Fibroblast of lung (primary cell): ENCODE results near the gene KIF19. TPM values are rescaled to one million over a fixed set of nuclear protein-coding genes. Genes with fewer than 3 reads are reported as not detected.

Source experiments
- DNase-seq, 2 donors: peaks; one replicate each; pipeline versions ENCODE4 v3.0.0 to v3.0.0-alpha.2; 2010; ENCODE audit warnings: low read depth in 2 of 2
- H2AFZ ChIP-seq: 2 replicates; pipeline ENCODE4 v1.5.1; 2012; ENCODE audit warnings: low read length, control low read depth, inconsistent platforms
- H3K27ac ChIP-seq: 2 replicates; pipeline ENCODE4 v1.5.1; 2011; ENCODE audit warnings: low read length, control low read depth; ENCODE audit not compliant: insufficient read depth
- H3K27me3 ChIP-seq: 2 replicates; pipeline ENCODE4 v1.5.1; 2011; ENCODE audit warnings: mild to moderate bottlenecking, low read length; ENCODE audit not compliant: control insufficient read depth, insufficient read depth
- H3K36me3 ChIP-seq: 2 replicates; pipeline ENCODE4 v1.5.1; 2011; ENCODE audit warnings: low read length; ENCODE audit not compliant: control insufficient read depth, insufficient read depth
- H3K4me1 ChIP-seq: 2 replicates; pipeline ENCODE4 v1.5.1; 2011; ENCODE audit warnings: low read length; ENCODE audit not compliant: control insufficient read depth, insufficient read depth; ENCODE audit errors: extremely low read depth
- H3K4me2 ChIP-seq: 2 replicates; pipeline ENCODE4 v1.5.1; 2011; ENCODE audit warnings: low read length, control low read depth; ENCODE audit not compliant: insufficient read depth; ENCODE audit errors: extremely low read depth
- H3K4me3 ChIP-seq, 4 experiments: fragments of 200-600 bp in 1 of 4; sonication (generic) in 1 of 4; replicated peaks in 1 of 4; 2 replicates each; pipeline ENCODE4 v1.5.1; 2011 to 2016; ENCODE audit warnings: low read length in 4 of 4, low read depth in 3 of 4, mild to moderate bottlenecking in 3 of 4, control low read depth in 2 of 4, inconsistent platforms in 1 of 4, mixed read lengths in 1 of 4; ENCODE audit not compliant: insufficient read depth in 1 of 4; ENCODE audit errors: control extremely low read depth in 1 of 4
- H3K79me2 ChIP-seq: 2 replicates; pipeline ENCODE4 v1.5.1; 2012; ENCODE audit warnings: mild to moderate bottlenecking, low read length, inconsistent platforms; ENCODE audit not compliant: control insufficient read depth, insufficient read depth
- H3K9ac ChIP-seq: 2 replicates; pipeline ENCODE4 v1.5.1; 2011; ENCODE audit warnings: mild to moderate bottlenecking, low read length, control low read depth; ENCODE audit not compliant: insufficient read depth
- H3K9me3 ChIP-seq: 2 replicates; pipeline ENCODE4 v1.5.1; 2012; ENCODE audit warnings: low read depth, low read length; ENCODE audit not compliant: control insufficient read depth, insufficient read depth
- H4K20me1 ChIP-seq: 2 replicates; pipeline ENCODE4 v1.5.1; 2011; ENCODE audit warnings: low read length; ENCODE audit not compliant: control insufficient read depth, insufficient read depth; ENCODE audit errors: extremely low read depth
- EZH2 ChIP-seq: IDR thresholded peaks from 2 replicates; pipeline ENCODE4 v1.5.1; 2012; ENCODE audit warnings: low read length, control low read depth, mild to moderate bottlenecking; ENCODE audit errors: missing control alignments
- polyA plus RNA-seq, 2 donors: library from polyadenylated mRNA; depleted of rRNA in 1 of 2; stranded (reverse) in 1 of 2; unstranded in 1 of 2; fragments of >200 nt; gene quantifications; 2 replicates each; pipeline ENCODE4 v1.2.1, GENCODE V29; 2011 to 2012; ENCODE audit warnings: missing spikeins in 1 of 2
- total RNA-seq: library from RNA; depleted of rRNA; stranded (reverse); fragments of >200 nt; gene quantifications from 2 replicates; pipeline ENCODE4 v1.2.1, GENCODE V29; 2014
- TF ChIP-seq, protein P1 (sequence below), 2 donors: IDR thresholded peaks in 1 of 2; conservative IDR thresholded peaks in 1 of 2; 1 replicate in 1 of 2; 2 replicates in 1 of 2; pipeline ENCODE4 v1.5.1; 2011 to 2012; ENCODE audit warnings: low read length in 2 of 2, control low read depth in 1 of 2, inconsistent platforms in 1 of 2, low read depth in 1 of 2, mild to moderate bottlenecking in 1 of 2

The KIF19 gene
- total and polyA plus RNA-seq, 2 donors (not counting 1 experiment from before 2014, with no cell fraction given) = under 0.01 TPM; not detected in 1

- no peaks in the 10 kb centered on the region for H3K27me3 ChIP-seq
- no peaks in the 10 kb centered on the region for H3K79me2 ChIP-seq
- no peaks in the 10 kb centered on the region for H3K4me1 ChIP-seq
- H3K9ac ChIP-seq = no peak overlapping the region
- no peaks in the 10 kb centered on the region for H3K36me3 ChIP-seq
- H3K4me3 ChIP-seq = no peak overlapping the region
- no peak overlapping the region for H2AFZ ChIP-seq
- no peak overlapping the region for H3K4me2 ChIP-seq
- DNase-seq = no peak
- no peak overlapping the region for H3K27ac ChIP-seq
- H4K20me1 ChIP-seq = no peaks in the 10 kb centered on the region
- H3K9me3 ChIP-seq = no peaks in the 10 kb centered on the region
- no peak for TF ChIP-seq EZH2
- TF ChIP-seq, protein P1, sequence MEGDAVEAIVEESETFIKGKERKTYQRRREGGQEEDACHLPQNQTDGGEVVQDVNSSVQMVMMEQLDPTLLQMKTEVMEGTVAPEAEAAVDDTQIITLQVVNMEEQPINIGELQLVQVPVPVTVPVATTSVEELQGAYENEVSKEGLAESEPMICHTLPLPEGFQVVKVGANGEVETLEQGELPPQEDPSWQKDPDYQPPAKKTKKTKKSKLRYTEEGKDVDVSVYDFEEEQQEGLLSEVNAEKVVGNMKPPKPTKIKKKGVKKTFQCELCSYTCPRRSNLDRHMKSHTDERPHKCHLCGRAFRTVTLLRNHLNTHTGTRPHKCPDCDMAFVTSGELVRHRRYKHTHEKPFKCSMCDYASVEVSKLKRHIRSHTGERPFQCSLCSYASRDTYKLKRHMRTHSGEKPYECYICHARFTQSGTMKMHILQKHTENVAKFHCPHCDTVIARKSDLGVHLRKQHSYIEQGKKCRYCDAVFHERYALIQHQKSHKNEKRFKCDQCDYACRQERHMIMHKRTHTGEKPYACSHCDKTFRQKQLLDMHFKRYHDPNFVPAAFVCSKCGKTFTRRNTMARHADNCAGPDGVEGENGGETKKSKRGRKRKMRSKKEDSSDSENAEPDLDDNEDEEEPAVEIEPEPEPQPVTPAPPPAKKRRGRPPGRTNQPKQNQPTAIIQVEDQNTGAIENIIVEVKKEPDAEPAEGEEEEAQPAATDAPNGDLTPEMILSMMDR (conservative IDR thresholded peaks at IDR 0.05 in 1 of 2, IDR thresholded peaks at IDR 0.05 in 1 of 2; ENCODE audit: low read depth in 1 of 2, low read length in 2 of 2) = no peak
Measured at GRCh38 chr17:74335529-74336062, 9.6 kb downstream of the KIF19 start.

- H3K4me3 ChIP-seq = no peak overlapping the region
- no peaks in the 10 kb centered on the region for H4K20me1 ChIP-seq
- H3K27ac ChIP-seq = no peak overlapping the region
- H3K9me3 ChIP-seq = no peaks in the 10 kb centered on the region
- no peaks in the 10 kb centered on the region for H3K4me1 ChIP-seq
- no peaks in the 10 kb centered on the region for H3K27me3 ChIP-seq
- H3K36me3 ChIP-seq = no peaks in the 10 kb centered on the region
- H3K9ac ChIP-seq = no peak overlapping the region
- no peaks in the 10 kb centered on the region for H3K79me2 ChIP-seq
- TF ChIP-seq, protein P1 (conservative IDR thresholded peaks at IDR 0.05 in 1 of 2, IDR thresholded peaks at IDR 0.05 in 1 of 2; ENCODE audit: low read depth in 1 of 2, low read length in 2 of 2) = no peak
- no peak for TF ChIP-seq EZH2
- H2AFZ ChIP-seq = no peak overlapping the region
- no peak overlapping the region for H3K4me2 ChIP-seq
- DNase-seq = no peak
Measured at GRCh38 chr17:74336307-74336706, 10.3 kb downstream of the KIF19 start.

- no peak overlapping the region for H3K4me3 ChIP-seq
- H4K20me1 ChIP-seq = no peaks in the 10 kb centered on the region
- no peak overlapping the region for H2AFZ ChIP-seq
- H3K4me2 ChIP-seq = no peak overlapping the region
- TF ChIP-seq, protein P1 (conservative IDR thresholded peaks at IDR 0.05 in 1 of 2, IDR thresholded peaks at IDR 0.05 in 1 of 2; ENCODE audit: low read depth in 1 of 2, low read length in 2 of 2) = no peak
- TF ChIP-seq EZH2 = no peak
- H3K4me1 ChIP-seq = no peaks in the 10 kb centered on the region
- H3K27ac ChIP-seq = no peak overlapping the region
- no peaks in the 10 kb centered on the region for H3K9me3 ChIP-seq
- no peaks in the 10 kb centered on the region for H3K79me2 ChIP-seq
- H3K9ac ChIP-seq = no peak overlapping the region
- H3K36me3 ChIP-seq = no peaks in the 10 kb centered on the region
- no peak for DNase-seq
- no peaks in the 10 kb centered on the region for H3K27me3 ChIP-seq
Measured at GRCh38 chr17:74337834-74338500, 11.9 kb downstream of the KIF19 start.
